T-helper 22 cell (primary cell): Measurements from ENCODE around the gene RELT.

Source experiments
- DNase-seq: peaks from one replicate; pipeline ENCODE4 v3.0.0-alpha.2; 2020; ENCODE audit warnings: low read depth

The RELT gene

DNA sequence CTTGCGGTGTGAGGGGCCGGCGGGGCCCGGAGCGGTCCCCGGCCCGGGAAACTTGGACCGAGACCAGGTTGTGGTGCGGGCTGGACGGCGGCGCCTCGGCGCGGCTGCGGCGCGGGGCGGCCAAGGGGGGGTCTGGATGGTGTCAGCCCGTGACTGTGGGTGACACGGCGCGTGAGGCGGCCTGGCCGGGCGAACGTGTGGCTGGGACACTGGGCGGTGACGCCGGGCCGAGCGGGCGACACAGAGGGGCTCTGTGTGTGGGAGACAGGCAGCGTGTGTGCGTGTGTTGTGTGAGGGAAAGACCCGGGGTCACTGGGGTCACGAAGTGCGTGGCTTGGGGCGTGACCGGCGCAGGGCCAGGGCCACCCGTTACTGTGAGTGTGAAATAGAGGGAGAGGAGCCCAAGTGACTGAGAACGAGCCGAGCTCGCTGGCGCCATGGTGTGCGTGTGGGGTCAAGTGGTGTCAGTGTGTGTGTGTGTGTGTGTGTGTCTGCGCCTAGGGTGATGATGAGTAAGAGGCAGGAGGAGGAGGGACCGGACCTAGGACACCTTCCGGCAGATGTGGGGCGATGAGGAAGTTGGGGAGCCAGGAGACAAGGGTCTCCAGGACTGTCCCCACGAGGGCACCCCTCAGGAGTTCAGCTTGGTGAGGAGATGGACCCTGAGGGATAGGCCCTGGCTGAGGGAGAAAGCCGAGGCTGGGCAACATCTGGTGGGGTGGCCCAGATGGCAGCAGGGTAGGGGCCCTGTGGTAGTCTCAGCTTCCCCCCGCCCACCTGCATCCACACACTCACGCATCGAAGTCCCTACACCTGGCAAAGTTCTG lies 817 bp downstream of the RELT start:
- DNase-seq, result peak; percentile 48

DNA sequence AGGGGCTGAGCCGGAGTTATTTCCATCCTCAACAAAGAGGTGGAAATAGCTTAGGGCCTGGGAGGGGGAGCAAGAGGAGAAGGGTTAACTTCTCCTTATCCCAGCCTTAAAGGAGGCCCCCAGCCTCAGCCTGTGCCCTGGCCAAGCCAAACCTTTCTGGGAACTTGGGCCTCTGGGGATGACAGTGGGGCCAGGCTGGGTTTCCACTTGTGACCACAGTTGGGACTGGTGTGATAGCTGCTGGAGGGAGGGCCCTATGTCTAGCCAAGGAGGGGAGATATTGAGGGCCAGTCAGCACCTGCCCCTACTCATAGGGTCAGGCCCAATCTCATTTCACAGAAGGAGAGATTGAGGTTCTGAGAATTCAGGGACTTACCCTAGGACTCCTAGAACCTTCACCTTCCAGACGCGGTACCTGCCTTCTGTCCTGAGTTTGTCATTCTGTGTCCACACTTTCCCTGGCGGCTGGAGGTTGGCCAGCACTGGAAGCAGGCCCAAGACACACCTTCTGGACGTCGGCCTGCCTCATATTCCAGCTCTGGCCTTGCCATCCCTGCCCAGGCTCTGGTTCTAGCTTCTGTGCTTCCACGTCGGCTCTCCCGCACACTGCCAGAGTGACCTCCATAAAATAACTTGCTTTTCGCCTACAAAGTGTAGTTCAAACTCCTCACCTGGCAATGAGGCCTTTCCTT lies 3.1 kb downstream of the RELT start:
- DNase-seq, result no peak

DNA sequence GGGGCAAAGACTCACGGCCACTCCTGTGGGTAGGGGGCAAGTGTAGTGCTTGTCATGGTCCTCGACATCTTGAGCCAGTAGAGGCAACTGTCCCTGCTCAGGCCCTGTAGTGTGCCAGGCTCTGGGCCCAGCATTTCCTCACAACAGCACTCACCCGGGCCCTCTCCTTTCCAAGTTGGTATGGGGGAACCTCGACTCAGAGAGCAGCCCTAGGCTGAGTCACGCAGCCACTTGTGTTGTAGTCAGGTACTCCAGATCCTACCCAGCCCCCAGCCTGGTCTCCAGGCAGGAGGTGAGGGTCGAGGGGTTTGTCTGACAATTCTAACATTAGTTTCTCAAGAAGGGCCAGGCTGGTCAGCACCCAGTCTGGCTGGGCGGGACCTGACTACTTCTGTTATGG lies 4.1 kb downstream of the RELT start:
- DNase-seq, result no peak

DNA sequence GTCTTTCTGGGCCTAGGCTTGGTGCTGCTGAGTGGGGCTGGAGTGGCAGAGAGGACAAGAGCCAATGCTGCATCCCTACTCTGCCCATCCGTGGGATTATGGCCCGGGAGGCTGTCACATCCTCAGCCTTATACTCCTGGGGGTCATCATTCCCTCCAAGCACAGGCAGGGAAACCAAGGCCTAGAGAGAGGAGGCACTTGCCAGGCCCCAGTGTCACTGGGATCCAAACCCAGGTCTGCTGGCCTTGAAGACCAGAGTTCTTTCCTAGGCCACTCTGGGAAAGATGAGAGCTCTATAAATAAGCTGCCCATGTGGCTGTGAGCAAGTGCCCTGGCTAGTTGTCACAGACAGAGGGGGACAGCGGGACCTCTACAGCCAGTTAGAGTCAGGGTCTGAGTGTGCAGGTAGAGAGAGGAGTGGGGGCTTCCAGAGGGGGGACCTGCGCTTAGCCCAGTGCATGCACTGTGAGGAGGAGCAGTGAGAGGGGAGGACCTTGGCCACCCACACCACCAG lies 4.8 kb downstream of the RELT start:
- no peak for DNase-seq

GRCh38 chr11:73381589-73381988 lies 5.4 kb downstream of the RELT start:
- DNase-seq, result no peak

DNA sequence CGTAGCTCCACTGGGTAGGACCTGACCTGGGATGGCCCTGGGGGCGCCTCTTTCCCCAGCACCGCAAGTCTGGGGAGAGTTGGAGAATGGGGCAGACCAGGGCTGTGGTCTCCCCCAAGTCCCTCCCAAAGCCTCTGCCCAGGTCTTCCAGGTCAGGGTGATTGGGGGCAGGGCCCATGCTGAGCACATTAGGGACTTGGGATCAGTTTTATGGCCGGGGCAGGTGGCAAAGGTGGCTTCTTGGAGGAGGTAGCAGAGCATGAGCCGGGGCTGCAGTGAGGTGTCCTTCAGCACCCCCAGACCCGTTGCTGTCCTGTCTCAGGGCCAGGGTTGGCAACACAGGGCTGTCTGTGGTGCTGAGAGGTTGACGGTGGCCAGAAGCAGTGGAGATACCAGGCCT lies 6.0 kb downstream of the RELT start:
- no peak for DNase-seq

DNA sequence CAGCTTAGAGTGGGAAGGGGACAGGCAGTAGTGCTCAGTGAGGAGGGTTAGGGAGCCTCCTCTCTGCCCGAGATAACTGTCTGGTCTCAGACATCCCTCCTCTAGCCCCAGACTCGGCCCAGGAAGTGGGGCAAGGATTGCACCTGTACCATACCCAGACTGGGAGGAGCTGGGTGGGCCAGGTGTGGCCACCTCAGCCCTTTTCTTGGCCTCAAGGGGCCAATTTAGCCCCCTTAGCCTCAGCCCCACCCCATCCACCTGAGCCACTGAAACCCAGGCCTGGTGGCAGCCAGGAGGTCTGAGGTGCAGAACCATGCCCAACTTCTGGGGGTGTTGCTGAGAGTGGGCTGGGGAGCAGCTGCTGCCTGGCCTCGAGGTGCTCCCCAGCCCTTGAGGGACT lies 6.5 kb downstream of the RELT start:
- DNase-seq, result no peak

GRCh38 chr11:73383249-73384124 lies 7.3 kb downstream of the RELT start:
- DNase-seq, result no peak

DNA sequence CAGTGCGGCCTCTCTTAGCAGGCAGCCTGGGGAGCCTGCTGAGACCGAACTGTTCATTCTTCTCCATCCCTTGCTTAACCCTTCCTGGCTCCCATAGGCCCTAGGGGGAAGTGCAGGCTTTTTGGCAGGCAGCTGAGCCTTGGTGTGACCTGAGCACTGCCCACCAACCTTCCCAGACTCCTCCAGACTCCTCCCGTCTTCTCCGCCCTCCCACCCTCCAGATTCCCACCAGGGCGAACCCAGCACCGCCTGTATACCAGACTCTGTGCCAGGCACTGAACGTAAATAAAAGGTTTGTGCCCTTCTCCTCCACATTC lies 7.9 kb downstream of the RELT start:
- no peak for DNase-seq

GRCh38 chr11:73384531-73384871 lies 8.3 kb downstream of the RELT start:
- no peak for DNase-seq

DNA sequence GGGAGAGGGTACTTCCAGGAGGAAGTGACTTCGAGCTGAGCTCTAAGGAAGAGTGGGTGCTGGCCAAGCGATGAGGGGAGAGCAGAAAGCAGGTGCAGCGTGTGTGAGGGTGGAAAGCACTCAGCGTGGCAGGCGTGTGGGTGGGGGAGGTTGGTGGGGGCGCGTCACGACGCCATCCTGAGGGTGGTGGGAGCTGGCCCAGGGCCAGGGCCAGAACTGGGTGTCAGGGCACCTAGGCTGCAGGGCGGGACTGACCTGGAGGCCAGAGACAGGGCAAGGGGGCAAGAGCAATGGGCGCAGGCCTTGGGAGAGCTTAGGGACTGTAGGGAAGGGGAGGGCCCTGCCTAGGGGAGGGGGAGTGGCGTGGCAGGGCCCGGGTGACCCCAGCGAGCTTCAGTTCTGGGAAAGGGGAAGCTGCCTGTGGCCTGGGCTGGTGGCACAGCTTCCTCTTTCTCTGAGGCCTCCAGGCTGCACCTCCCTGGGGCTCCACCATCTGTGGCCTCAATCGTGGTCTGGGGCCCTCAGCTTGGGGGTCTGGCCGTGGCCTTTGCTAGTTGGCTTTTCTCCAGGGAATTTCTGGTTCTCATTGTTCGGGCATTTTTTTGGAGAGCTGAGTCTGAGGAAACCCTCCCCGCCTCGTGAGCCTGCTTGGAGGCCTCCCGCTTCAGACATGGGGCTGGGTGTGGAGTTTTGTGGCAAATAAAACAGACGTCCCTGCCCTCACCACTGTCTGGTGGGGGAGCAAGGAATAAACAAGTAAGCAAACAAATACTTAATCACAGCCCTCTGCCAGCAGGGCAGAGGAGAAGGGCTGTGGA lies 8.9 kb downstream of the RELT start:
- DNase-seq, result no peak

DNA sequence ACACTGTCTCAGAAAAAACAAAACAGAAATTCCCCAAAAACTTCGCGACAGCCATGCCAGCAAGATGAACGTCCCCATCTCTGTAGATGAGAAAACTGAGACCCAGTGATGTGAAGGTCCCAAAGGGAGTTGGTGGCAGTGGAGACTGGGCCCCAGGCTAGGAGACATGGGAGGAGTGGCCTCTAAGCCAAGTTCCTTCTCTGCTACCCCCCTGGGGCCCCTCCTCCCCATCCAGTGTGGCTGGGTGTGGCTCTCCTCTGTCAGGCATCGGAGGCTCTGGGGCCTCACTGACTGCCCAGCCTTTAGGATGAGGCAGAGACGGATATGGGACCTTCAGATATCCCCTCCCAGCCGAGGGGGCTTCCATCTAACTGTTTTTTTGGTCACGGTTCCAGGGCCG lies 9.8 kb downstream of the RELT start:
- DNase-seq, result no peak

- no peak for DNase-seq
These were observed 10.3 kb downstream of the RELT start for GRCh38 chr11:73386546-73386945.

DNA sequence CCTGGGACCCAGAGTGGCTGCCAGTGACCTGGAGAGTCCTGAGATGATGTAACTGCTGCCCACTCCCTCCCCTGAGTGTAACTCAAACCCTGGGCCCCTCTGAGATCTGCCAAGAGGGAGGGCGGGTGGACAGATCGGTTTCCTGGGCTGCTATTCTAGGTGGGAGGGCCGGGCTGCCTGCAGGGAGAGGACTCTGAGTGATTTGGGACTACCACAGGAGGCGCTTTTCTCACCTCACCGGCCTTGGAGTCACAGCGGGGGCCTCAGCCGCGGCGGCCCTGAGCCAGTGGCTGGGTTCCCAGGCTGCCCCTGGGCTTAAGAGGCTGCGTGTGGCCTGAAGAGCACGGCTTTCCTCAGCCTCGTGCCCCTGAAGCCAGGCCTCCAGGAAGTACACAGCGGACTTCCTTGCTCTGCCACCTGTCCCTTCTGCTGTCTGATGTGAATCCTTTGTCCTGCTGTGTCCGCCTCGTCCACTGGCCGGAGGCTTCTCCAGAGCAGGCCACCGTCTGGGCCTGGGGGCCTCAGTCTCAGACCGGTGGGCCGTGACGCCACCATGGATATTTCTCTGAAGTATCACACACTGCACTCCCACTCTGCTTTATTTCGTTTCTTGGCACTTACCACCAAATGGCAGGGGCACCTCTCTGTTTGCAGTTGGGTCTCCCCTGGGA lies 11.5 kb downstream of the RELT start:
- no peak for DNase-seq

- no peak for DNase-seq
These were observed 12.3 kb downstream of the RELT start for GRCh38 chr11:73388265-73389133.

DNA sequence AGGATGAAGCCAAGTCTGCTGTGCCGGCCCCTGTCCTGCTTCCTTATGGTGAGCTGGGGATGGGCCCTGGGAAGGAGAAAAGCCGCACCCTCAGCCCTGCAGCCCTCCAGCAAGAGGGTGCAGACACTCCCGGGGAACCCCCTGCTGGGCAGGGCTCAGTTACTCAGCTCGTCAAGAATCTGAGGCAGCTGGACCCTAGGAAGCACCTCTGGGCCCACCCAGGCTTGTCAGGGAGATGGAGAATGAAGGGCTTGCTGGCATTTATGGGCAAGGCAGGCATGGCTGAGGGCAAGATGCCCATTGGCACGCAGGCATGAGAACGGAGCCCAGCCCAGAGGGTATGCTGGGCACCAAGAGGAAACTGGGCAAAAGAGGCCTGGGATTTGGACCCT lies 12.9 kb downstream of the RELT start:
- DNase-seq, result no peak

DNA sequence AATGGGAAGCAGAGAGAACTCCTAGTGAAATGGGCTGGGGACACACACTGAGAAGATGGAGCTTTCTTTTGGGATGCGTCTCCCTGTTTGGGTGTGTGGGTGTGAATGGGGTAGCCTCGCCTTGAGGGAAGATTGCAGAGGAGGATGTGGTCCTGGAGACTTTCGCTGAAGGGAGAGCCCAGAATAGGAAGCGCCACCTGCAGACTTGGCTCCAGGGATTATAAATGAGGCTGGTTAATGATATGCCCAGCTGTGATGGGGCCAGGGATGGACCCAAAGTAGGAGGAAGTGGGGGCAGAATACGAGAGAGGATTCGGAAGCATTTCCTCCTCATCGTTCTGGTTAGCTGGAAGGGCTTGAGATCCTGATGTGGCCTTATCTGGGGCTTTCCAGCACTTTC lies 13.7 kb downstream of the RELT start:
- DNase-seq, result no peak

DNA sequence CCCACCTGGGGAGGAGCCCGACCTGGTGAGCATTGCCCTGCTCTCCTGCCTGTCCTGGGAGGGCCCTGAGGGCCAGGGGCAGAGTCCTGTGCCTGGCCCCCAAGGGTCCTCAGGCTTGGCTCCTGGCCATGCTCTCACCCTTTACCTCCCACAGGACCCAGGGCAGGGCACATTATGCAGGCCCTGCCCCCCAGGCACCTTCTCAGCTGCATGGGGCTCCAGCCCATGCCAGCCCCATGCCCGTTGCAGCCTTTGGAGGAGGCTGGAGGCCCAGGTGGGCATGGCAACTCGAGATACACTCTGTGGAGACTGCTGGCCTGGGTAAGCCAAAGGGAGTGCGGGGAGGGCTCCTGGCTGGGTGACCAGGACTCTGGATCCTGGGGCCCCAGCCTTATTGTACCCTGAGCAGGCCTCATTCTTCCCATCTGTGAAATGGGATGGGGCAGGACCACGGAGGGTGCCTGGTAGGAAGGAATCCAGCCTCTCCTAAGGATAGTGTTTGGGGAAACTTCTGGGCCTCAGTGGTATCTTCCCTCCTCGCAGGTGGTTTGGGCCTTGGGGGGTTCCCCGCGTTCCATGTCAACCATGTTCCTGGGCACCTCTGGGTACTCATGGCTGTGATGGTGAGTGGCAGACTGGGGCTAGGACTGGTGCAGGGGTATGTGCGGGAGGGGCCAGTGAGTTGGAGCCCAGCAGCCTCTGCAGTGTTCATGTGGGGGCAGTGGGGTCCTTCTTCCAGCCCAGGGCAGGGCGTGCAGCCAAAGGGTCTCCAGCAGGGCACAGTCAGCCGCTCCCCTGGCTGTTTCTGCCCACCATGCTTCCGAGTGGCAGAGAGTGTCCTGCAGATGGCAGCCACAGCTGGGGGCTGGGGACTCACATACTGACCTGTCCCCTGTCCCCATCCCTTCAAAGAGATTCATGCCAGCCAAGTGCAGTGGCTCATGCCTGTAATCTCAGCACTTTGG lies 14.7 kb downstream of the RELT start:
- DNase-seq, result no peak

DNA sequence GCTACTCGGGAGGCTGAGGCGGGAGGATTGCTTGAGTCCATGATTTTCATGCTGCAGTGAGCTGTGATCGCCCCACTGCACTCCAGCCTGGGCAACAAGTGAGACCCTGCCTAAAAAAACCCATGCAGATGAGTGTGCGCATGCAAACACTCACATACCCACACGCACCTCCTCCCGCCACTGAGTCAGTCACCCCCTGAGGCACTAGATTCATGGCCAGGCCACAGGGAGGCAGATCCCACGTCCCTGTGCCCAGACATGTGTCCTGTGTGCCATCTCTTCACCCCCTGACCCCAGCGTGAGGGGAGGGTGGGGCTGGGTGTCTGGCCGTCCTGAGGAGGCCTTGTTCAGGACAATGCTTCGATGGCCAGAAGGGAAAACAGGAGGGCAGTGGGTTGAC lies 15.5 kb downstream of the RELT start:
- no peak for DNase-seq
